GM13977 (cell line): ENCODE data around the gene MARVELD2.
A peak's percentile ranks its signal among the peaks of the same experiment; 100 is the strongest.

ENCODE experiments used
- DNase-seq: peaks from one replicate; pipeline ENCODE4 v3.0.0; 2012; ENCODE audit warnings: low spot score
- CTCF ChIP-seq: IDR thresholded peaks from 2 replicates; pipeline ENCODE4 v1.5.1; 2012; ENCODE audit warnings: mild to moderate bottlenecking, control low read depth; ENCODE audit not compliant: insufficient read depth; ENCODE audit errors: extremely low read depth, missing control alignments
- in situ Hi-C: fragments of 300-500 bp; cut with MboI; formaldehyde crosslinking; loops from one replicate; pipeline ENCODE4 v1.12.0; 2022; ENCODE audit warnings: low sequenced_read_pairs, low pct_unique_long_range_greater_than_20kb, mixed read lengths, inconsistent platforms; ENCODE audit not compliant: unreplicated experiment

MARVELD2 gene

GRCh38 chr5:69374911-69375446 is 39.9 kb upstream of the MARVELD2 start:
- no peak for TF ChIP-seq CTCF
- in situ Hi-C loops = loop anchor here (25.0 kb wide), 1 partner anchor 288 kb away; the partner anchor contains the start of gene SLC30A5
- peak; percentile 52 for DNase-seq

- TF ChIP-seq CTCF = no peak
- in situ Hi-C loops = no loop called here
- DNase-seq = no peak
Measured at GRCh38 chr5:69378376-69378775, 36.5 kb upstream of the MARVELD2 start.

- TF ChIP-seq CTCF = no peak
- no peak for DNase-seq
- in situ Hi-C loops = no loop called here
Measured at GRCh38 chr5:69404659-69405330, 10.1 kb upstream of the MARVELD2 start.

- no peak for TF ChIP-seq CTCF
- DNase-seq = peak; percentile 30
- in situ Hi-C loops = no loop called here
Measured at GRCh38 chr5:69415584-69415958, 655 bp downstream of the MARVELD2 start.

GRCh38 chr5:69416180-69416579 is 1.3 kb downstream of the MARVELD2 start:
- in situ Hi-C loops = no loop called here
- no peak for DNase-seq
- TF ChIP-seq CTCF = no peak

- no peak for DNase-seq
- no peak for TF ChIP-seq CTCF
- in situ Hi-C loops = no loop called here
Measured at GRCh38 chr5:69416699-69417098, 1.8 kb downstream of the MARVELD2 start.
